ENCODE data around the gene YLPM1. TPM values are rescaled to one million over a fixed set of nuclear protein-coding genes. Genes with fewer than 3 reads are reported as not detected.

The YLPM1 gene
- total RNA-seq, 2 donors from 2014 or later: 30.0 to 47.7 TPM

DNA sequence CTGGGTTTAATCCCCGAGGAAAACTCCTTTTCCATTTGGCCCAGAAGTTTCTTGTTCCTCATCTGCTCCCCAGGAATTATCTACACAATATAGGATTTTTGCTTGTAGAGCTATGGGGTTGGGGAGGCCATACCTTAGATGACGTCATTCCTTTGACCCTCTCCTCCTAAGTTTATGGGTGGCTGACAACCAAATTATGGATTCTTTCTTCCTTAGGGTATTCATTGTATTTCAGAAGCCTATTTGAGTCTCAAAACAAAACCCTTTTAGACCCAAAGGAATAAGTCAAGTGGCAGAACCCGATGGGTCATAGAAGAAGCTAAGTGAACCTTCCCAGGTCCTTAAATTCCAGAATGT is 98.6 kb downstream of the YLPM1 start:
- ATAC-seq (no peak), DNase-seq (no peak)
- H3K9me3 ChIP-seq: no peaks in the 10 kb centered on the region
- no peaks in the 10 kb centered on the region for H3K27me3 ChIP-seq
- H3K27ac ChIP-seq: no peak overlapping the region
- intact Hi-C loops (cut with DNase I): loop anchor here (5.0 to 10.0 kb wide), 2 partner anchors 46 to 223 kb away; no protein-coding TSS in a partner anchor
- H3K36me3 ChIP-seq (replicated peaks in 1 of 2; ENCODE audit: insufficient read depth in 1 of 2, low read depth in 2 of 2): no peaks in the 10 kb centered on the region
- 54 to 57% methylated on average over 3 of the region's 3 CpGs for WGBS, 2 donors
- no peak overlapping the region for H3K4me3 ChIP-seq
- TF ChIP-seq POLR2A (IDR thresholded peaks at IDR 0.05): no peak
- TF ChIP-seq, protein P1, sequence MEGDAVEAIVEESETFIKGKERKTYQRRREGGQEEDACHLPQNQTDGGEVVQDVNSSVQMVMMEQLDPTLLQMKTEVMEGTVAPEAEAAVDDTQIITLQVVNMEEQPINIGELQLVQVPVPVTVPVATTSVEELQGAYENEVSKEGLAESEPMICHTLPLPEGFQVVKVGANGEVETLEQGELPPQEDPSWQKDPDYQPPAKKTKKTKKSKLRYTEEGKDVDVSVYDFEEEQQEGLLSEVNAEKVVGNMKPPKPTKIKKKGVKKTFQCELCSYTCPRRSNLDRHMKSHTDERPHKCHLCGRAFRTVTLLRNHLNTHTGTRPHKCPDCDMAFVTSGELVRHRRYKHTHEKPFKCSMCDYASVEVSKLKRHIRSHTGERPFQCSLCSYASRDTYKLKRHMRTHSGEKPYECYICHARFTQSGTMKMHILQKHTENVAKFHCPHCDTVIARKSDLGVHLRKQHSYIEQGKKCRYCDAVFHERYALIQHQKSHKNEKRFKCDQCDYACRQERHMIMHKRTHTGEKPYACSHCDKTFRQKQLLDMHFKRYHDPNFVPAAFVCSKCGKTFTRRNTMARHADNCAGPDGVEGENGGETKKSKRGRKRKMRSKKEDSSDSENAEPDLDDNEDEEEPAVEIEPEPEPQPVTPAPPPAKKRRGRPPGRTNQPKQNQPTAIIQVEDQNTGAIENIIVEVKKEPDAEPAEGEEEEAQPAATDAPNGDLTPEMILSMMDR (IDR thresholded peaks at IDR 0.05): no peak
- no peaks in the 10 kb centered on the region for H3K4me1 ChIP-seq

- DNase-seq (peak in 1 of 4 donors; percentile 49), ATAC-seq (no peak)
- no peaks in the 10 kb centered on the region for H3K4me1 ChIP-seq
- no peaks in the 10 kb centered on the region for H3K36me3 ChIP-seq (replicated peaks in 1 of 2; ENCODE audit: insufficient read depth in 1 of 2, low read depth in 2 of 2)
- no peak overlapping the region for H3K4me3 ChIP-seq
- H3K27ac ChIP-seq: no peak overlapping the region
- H3K9me3 ChIP-seq: no peaks in the 10 kb centered on the region
- WGBS, 2 donors: 55 to 81% methylated on average over 7 to 9 of the region's 9 CpGs
- H3K27me3 ChIP-seq: no peaks in the 10 kb centered on the region
- TF ChIP-seq POLR2A (IDR thresholded peaks at IDR 0.05): no peak
- TF ChIP-seq, protein P1 (IDR thresholded peaks at IDR 0.05): no peak
- intact Hi-C loops (cut with DNase I): loop anchor here (5.0 to 10.0 kb wide), 2 partner anchors 44 to 222 kb away; no protein-coding TSS in a partner anchor
Measured at GRCh38 chr14:74863274-74863673, 100.2 kb downstream of the YLPM1 start.

DNA sequence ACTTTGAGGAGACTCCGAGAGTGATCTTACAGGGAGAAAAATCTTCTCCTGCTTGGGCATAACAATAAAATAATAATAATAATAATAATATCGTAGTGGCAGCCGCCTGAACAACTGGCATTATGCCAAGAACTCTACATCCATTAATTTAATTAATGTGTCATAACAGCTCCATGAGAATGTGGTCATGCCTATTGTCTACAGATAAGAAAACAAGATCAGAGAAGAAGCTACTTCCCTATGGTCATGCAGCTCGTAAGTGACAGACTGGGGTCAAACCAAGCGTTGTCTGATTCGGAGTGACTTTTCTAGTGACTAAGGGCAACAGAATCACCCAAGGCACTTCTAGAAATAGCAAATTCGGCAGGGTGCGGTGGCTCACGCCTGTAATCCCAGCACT is 101.1 kb downstream of the YLPM1 start:
- DNase-seq: no peak
- ATAC-seq: no peak
- Histone ChIP-seq H3K27ac (no peak overlapping the region), H3K9me3 (no peaks in the 10 kb centered on the region), H3K36me3 (replicated peaks in 1 of 2; ENCODE audit: insufficient read depth in 1 of 2, low read depth in 2 of 2) (no peaks in the 10 kb centered on the region), H3K27me3 (no peaks in the 10 kb centered on the region), H3K4me3 (no peak overlapping the region), H3K4me1 (no peaks in the 10 kb centered on the region)
- intact Hi-C loops (cut with DNase I): loop anchor here (5.0 to 10.0 kb wide), 2 partner anchors 43 to 221 kb away; no protein-coding TSS in a partner anchor
- 69 to 70% methylated on average over 9 of the region's 9 CpGs for WGBS, 2 donors
- no peak for TF ChIP-seq POLR2A (IDR thresholded peaks at IDR 0.05)
- TF ChIP-seq, protein P1 (IDR thresholded peaks at IDR 0.05): no peak

DNA sequence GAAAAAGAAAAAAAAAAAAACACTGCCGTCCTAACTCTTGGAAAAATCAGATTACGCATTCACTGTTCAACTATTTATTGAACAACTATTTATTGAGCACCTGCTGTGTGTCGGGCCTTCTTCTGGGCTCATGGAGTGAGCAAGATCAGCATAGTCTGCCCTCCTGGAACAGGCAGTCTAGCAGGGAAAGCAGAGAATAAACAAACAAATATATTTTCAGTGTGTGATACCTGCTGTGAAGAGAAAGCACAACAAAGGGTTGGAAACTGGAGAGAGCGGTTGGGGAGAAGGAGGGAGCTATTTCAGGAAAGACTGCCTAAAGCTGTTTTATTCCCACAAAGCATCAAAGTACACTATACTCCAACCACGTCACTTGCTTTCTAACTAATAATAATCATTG is 102.0 kb downstream of the YLPM1 start:
- H3K27me3 ChIP-seq: no peaks in the 10 kb centered on the region
- intact Hi-C loops (cut with DNase I): loop anchor here (10.0 kb wide), 1 partner anchor 220 kb away; no protein-coding TSS in a partner anchor
- TF ChIP-seq, protein P1 (IDR thresholded peaks at IDR 0.05): no peak
- no peak for TF ChIP-seq POLR2A (IDR thresholded peaks at IDR 0.05)
- 84 to 87% methylated on average over 5 of the region's 5 CpGs for WGBS, 2 donors
- no peaks in the 10 kb centered on the region for H3K4me1 ChIP-seq
- H3K4me3 ChIP-seq: no peak overlapping the region
- DNase-seq: no peak
- H3K9me3 ChIP-seq: no peaks in the 10 kb centered on the region
- no peaks in the 10 kb centered on the region for H3K36me3 ChIP-seq (replicated peaks in 1 of 2; ENCODE audit: insufficient read depth in 1 of 2, low read depth in 2 of 2)
- no peak for ATAC-seq
- H3K27ac ChIP-seq: no peak overlapping the region

- Histone ChIP-seq H3K36me3 (replicated peaks in 1 of 2; ENCODE audit: insufficient read depth in 1 of 2, low read depth in 2 of 2) (no peaks in the 10 kb centered on the region), H3K4me3 (no peak overlapping the region), H3K9me3 (no peaks in the 10 kb centered on the region), H3K4me1 (no peaks in the 10 kb centered on the region), H3K27ac (no peak overlapping the region), H3K27me3 (no peaks in the 10 kb centered on the region)
- ATAC-seq: no peak
- no peak for DNase-seq
- 69 to 72% methylated on average over 3 of the region's 3 CpGs for WGBS, 2 donors
- TF ChIP-seq, protein P1 (IDR thresholded peaks at IDR 0.05): no peak
- TF ChIP-seq POLR2A (IDR thresholded peaks at IDR 0.05): no peak
- intact Hi-C loops (cut with DNase I): loop anchor here (10.0 kb wide), 1 partner anchor 218 kb away; no protein-coding TSS in a partner anchor
Measured at GRCh38 chr14:74866708-74867389, 103.7 kb downstream of the YLPM1 start.

All from body of pancreas (tissue), 4 donors.